Measurements from ENCODE around the gene SLCO3A1.

The SLCO3A1 gene

DNA sequence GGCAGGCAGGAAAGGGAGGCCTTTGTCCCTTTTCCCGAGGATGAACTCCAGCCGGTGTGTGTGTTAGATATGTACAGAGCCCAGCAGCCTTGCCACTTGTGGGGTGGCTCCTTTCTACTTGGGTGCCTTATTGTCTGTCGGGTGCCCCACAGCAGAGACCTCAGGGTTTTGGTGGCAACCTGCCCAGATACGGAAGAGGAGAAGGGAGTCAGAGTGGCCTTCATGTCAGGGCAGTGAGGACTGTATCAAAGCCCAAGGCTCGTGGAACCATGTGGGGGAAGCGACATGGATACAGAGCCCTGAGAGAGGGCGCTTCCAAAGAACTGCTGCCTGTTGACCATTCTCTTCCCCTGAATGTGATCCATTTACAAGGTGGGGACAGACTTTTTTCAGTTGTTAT, 166.2 kb downstream of the SLCO3A1 start:
- no peak overlapping the region for H3K4me3 ChIP-seq (ENCODE audit: low read depth, low read length)
- no peak for DNase-seq (ENCODE audit: low read depth)
- TF ChIP-seq, protein P1, sequence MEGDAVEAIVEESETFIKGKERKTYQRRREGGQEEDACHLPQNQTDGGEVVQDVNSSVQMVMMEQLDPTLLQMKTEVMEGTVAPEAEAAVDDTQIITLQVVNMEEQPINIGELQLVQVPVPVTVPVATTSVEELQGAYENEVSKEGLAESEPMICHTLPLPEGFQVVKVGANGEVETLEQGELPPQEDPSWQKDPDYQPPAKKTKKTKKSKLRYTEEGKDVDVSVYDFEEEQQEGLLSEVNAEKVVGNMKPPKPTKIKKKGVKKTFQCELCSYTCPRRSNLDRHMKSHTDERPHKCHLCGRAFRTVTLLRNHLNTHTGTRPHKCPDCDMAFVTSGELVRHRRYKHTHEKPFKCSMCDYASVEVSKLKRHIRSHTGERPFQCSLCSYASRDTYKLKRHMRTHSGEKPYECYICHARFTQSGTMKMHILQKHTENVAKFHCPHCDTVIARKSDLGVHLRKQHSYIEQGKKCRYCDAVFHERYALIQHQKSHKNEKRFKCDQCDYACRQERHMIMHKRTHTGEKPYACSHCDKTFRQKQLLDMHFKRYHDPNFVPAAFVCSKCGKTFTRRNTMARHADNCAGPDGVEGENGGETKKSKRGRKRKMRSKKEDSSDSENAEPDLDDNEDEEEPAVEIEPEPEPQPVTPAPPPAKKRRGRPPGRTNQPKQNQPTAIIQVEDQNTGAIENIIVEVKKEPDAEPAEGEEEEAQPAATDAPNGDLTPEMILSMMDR (IDR thresholded peaks at IDR 0.05; ENCODE audit: low read depth, low read length, missing control alignments), result no peak

DNA sequence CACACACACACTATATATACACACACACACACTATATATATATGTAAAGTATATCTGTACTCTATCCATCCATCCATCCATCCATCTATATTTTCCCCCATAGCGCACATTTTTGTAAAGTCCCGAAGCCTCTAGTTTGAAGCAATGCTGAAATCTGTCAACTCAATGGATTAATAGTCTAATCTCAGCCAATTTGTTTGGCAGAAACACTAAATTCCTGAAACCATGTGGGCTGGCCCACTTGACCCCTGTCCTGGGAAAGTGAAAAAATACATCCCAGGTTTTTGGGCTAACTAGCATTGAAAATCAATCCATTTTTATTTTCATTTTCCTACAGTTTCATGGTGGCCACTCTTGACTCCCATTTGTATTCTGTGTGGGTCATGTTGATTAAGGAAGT, 166.7 kb downstream of the SLCO3A1 start:
- no peak overlapping the region for H3K4me3 ChIP-seq (ENCODE audit: low read depth, low read length)
- TF ChIP-seq, protein P1 (IDR thresholded peaks at IDR 0.05; ENCODE audit: low read depth, low read length, missing control alignments), result no peak
- no peak for DNase-seq (ENCODE audit: low read depth)

DNA sequence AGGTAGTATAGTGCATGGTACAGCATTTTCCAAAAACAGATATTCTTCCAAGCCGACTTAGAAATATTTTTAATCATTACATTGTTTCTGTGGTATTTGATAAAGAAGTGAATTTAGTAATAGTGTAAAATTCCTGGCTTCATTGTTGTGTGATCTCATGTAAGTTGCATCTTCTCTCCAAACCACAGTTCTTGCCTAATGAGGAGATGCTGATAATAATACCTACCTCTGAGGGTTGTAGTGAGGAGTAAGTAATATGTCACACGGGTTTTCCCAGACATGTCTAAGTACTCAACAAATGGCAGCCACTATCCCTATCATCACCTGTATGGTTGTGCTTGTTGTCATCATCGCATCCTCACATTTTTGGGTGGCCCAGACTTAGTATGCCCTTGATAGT, 167.3 kb downstream of the SLCO3A1 start:
- no peak overlapping the region for H3K4me3 ChIP-seq (ENCODE audit: low read depth, low read length)
- DNase-seq (ENCODE audit: low read depth), result no peak
- TF ChIP-seq, protein P1 (IDR thresholded peaks at IDR 0.05; ENCODE audit: low read depth, low read length, missing control alignments), result no peak

DNA sequence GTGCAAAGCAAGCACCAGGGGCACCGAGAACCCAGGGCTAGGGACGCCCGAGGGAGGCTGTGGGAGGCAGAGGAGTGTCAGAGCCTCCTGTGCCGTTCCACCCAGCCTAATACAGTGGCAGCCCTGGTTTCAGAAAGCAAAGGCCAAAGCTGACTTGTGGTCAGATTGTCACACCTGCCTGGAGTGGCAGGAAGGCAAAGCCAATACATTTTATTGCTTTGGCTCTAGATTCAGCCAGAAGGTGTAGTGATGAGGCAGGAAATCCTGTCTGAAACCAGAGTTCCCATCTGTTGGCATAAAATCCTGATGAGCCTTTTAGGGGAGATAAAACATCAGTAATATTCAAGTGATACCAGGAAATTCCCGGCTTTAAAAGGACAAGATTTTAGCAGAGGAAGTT, 168.3 kb downstream of the SLCO3A1 start:
- H3K4me3 ChIP-seq (ENCODE audit: low read depth, low read length), result no peak overlapping the region
- TF ChIP-seq, protein P1 (IDR thresholded peaks at IDR 0.05; ENCODE audit: low read depth, low read length, missing control alignments), result no peak
- DNase-seq (ENCODE audit: low read depth), result no peak

GRCh38 chr15:92023965-92024364, 170.5 kb downstream of the SLCO3A1 start:
- DNase-seq (ENCODE audit: low read depth), result no peak
- TF ChIP-seq, protein P1 (IDR thresholded peaks at IDR 0.05; ENCODE audit: low read depth, low read length, missing control alignments), result no peak
- H3K4me3 ChIP-seq (ENCODE audit: low read depth, low read length), result no peak overlapping the region

DNA sequence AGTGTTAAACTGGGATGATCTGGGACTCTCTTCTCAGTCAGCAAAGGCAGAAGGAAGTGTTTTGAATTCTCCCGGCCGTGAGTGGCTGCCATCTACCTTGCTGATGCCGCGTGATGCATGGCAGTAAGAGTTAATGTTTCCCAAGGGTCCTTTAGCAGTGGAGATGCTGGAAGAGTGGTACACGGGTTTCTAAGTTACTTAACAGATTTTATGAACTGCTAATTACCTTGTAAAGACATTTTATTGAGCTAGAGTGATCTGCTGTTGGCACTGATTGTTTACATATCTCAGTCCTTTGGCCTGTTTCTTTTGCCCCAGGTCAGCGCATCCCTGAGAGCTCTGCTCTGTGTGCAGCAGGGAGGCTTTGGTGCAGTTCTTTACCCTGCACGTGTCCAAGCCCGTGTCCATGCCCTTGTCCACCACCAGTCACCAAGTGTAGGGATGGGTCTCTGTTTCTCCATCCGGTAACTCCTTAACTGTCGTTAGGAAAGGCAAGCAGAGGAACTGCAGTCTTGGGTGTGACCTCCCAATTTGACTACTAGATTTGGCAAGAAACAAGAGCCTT, 172.3 kb downstream of the SLCO3A1 start:
- no peak for DNase-seq (ENCODE audit: low read depth)
- TF ChIP-seq, protein P1 (IDR thresholded peaks at IDR 0.05; ENCODE audit: low read depth, low read length, missing control alignments), result no peak
- no peak overlapping the region for H3K4me3 ChIP-seq (ENCODE audit: low read depth, low read length)

DNA sequence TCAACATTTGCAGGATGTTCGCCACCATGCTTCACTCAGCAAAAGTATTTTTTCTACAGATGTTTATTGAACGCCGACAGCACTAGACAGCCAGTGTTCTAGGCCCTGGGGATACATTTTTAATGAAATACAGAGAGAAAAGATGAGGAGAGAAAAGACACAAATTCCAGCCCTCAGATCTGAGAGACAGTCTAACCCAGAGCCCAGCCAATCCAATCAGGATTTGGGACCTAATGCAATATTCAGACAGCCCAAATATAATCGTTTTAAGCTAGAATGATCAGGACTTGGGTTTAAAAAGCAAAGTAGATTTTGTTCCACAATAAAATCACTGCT, 174.8 kb downstream of the SLCO3A1 start:
- DNase-seq (ENCODE audit: low read depth), result no peak
- TF ChIP-seq, protein P1 (IDR thresholded peaks at IDR 0.05; ENCODE audit: low read depth, low read length, missing control alignments), result no peak
- no peak overlapping the region for H3K4me3 ChIP-seq (ENCODE audit: low read depth, low read length)
